ENCODE data around the gene SSH2. TPM values are rescaled to one million over a fixed set of nuclear protein-coding genes. Genes with fewer than 3 reads are reported as not detected.

Gene SSH2
- total RNA-seq, 1 donor from 2014 or later, result 23.0 TPM

DNA sequence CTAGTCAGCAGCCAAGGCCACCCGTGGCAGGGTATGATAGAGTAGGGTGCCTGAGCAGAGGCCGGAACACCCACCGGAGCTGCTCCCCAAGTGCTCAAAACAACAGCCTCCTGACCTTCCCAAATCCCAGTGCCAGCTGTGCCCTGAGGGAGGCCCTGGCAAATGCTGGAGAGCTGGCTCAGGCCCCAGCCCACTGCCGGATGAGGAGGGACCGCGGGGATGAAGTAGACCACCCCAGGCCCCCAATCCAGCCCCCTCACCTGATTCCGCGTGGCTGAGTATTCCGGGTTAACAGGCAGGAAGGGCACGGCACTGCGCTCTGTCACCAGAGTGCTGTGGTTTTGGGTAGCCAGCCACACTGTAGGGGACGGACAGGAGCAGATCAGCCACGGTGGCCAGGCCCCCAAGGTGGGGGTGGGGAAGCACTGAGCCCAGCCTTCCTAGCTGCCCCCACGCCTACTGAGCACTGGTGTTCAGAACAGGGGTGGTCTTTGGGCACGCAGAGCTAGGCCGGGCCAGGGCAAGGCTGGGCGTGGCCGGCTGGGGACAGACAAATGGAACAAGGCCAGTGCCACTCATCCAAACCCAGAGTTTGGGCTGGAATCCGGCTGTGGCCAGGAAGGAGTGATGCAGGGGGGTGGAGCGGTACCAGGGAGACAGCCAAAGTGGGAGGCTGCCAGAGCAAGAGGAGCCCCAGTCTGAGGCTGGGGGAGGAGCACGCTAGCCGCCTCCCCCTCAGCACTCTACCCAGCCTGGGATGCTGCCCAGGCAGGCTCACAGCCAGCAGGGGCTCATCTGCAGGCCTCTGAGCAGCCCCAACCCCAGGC lies 352.4 kb downstream of the SSH2 start:
- Histone ChIP-seq H3K4me1 (ENCODE audit: control insufficient read depth in 3 of 3, insufficient read depth in 3 of 3, low read length in 3 of 3) (peaks cover 11 to 32% (median 18%) of the 10 kb centered on the region in 3 donors), H3K4me3 (ENCODE audit: low read length in 3 of 3) (no peak overlapping the region), H3K9me3 (ENCODE audit: control insufficient read depth in 3 of 3, low read length in 3 of 3) (no peaks in the 10 kb centered on the region), H3K27me3 (ENCODE audit: control insufficient read depth in 3 of 3, insufficient read depth in 3 of 3, low read length in 3 of 3) (no peaks in the 10 kb centered on the region), H3K36me3 (ENCODE audit: control insufficient read depth in 3 of 3, insufficient read depth in 3 of 3, low read length in 3 of 3) (peaks cover 57 to 67% (median 62%) of the 10 kb centered on the region in 3 donors), H3K9ac (ENCODE audit: low read depth in 1 of 3, low read length in 3 of 3) (no peak overlapping the region), H3K27ac (ENCODE audit: low read depth, low read length) (no peak overlapping the region)

DNA sequence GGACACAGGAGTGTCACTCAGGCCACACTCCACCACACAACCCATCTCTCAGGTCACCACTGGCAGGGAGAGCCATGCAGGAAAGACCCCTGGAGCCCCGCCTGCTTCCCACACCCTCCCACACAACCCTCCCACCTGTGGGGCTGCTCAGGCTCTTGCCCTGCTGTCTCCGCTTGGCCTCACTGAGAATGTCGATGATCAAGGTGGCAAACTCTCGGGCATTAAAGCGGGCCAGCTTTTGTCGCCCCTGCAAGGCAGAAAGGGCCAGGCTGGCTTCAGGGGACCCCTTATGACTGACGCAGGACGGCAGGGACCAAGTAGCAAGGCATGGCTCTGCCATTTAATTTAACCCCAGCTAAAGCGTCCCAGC lies 353.0 kb downstream of the SSH2 start:
- Histone ChIP-seq H3K27me3 (ENCODE audit: control insufficient read depth in 3 of 3, insufficient read depth in 3 of 3, low read length in 3 of 3) (no peaks in the 10 kb centered on the region), H3K4me3 (ENCODE audit: low read length in 3 of 3) (no peak overlapping the region), H3K27ac (ENCODE audit: low read depth, low read length) (no peak overlapping the region), H3K36me3 (ENCODE audit: control insufficient read depth in 3 of 3, insufficient read depth in 3 of 3, low read length in 3 of 3) (peaks cover 51 to 63% (median 60%) of the 10 kb centered on the region in 3 donors), H3K4me1 (ENCODE audit: control insufficient read depth in 3 of 3, insufficient read depth in 3 of 3, low read length in 3 of 3) (peaks cover 11 to 34% (median 19%) of the 10 kb centered on the region in 3 donors), H3K9ac (ENCODE audit: low read depth in 1 of 3, low read length in 3 of 3) (no peak overlapping the region), H3K9me3 (ENCODE audit: control insufficient read depth in 3 of 3, low read length in 3 of 3) (no peaks in the 10 kb centered on the region)

DNA sequence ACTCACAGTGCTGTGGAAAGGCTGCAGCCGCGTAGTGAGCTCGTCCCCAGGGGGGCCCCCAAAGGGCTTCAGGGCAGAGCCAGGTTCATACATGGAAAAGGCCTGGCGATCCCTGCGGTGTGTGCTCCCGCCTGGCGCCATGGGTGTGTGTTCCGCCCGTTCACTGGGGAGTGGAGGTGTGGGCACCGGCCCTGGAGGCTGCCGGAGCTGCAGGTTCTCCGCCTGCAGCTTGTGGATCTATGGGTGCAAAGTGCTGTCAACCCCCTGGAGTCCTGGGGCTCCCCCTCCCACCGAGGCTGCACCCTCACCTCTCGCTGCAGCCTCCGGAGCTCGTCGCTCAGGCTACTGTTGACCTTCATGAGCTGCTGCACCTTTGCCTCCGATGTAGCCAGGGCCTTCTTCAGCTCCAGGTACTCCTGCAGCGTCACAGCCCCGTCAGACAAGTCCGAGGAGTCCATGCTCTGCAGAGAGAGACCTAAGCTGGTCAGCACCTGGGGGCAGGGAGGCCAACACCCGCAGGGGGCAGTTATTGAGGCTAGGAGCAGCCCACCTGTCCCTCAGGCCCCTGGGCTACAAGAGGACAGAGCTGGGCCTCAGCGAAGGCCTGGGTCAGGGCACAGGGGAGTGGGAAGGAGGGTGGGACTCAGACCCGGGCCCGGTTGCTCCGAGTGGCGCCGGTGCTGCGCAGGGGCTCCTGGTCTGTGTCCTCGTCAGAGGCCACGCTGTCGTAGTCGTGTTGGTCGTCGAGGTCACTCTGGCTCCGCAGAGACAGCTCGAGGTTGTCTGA lies 353.6 kb downstream of the SSH2 start:
- H3K4me1 ChIP-seq (ENCODE audit: control insufficient read depth in 3 of 3, insufficient read depth in 3 of 3, low read length in 3 of 3), result peaks cover 14 to 34% (median 21%) of the 10 kb centered on the region in 3 donors
- no peak overlapping the region for H3K9ac ChIP-seq (ENCODE audit: low read depth in 1 of 3, low read length in 3 of 3)
- H3K27me3 ChIP-seq (ENCODE audit: control insufficient read depth in 3 of 3, insufficient read depth in 3 of 3, low read length in 3 of 3), result no peaks in the 10 kb centered on the region
- H3K9me3 ChIP-seq (ENCODE audit: control insufficient read depth in 3 of 3, low read length in 3 of 3), result no peaks in the 10 kb centered on the region
- H3K4me3 ChIP-seq (ENCODE audit: low read length in 3 of 3), result no peak overlapping the region
- no peak overlapping the region for H3K27ac ChIP-seq (ENCODE audit: low read depth, low read length)
- peaks cover 49 to 60% (median 59%) of the 10 kb centered on the region in 3 donors for H3K36me3 ChIP-seq (ENCODE audit: control insufficient read depth in 3 of 3, insufficient read depth in 3 of 3, low read length in 3 of 3)

Small RNAs within 50 kb of the gene (small RNA-seq; reads per million reads assigned to genes)
- gene RF00156 (not detected), gene RF01210 (not detected), gene RNU6-920P (not detected)

Other genes with a start within 250 kb of the SSH2 start
- 2.6 TPM for gene EFCAB5, start 11.4 kb upstream of the SSH2 start, total RNA-seq
- 7.8 TPM for gene NSRP1, start 186.6 kb upstream of the SSH2 start, total RNA-seq

Data from skeletal muscle tissue (tissue), 5 donors.